Measurements from ENCODE around the gene GALNT13. TPM values are rescaled to one million over a fixed set of nuclear protein-coding genes. Genes with fewer than 3 reads are reported as not detected.

The GALNT13 gene
- total and polyA plus RNA-seq, 12 donors, result 0.54 to 11.8 (median 3.1) TPM; not detected in 1

DNA sequence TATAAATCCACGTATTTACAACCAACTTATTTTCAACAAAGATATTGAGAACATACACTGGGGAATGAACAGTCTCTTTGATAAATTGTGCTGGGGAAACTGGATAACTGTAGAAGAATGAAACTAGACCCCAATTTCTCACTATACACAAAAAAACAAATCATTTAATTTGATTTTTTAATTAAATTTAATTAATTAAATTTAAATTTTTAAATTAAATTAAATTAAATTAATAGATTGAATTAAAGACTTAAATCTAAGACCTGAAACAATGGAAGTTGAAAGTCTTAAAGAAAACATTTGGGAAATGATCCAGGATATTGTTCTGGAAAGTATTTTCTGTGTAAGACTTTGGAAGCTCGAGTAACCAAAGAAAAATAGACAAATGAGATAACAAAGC is 301.4 kb downstream of the GALNT13 start:
- Histone ChIP-seq H3K27ac (no peak overlapping the region), H3K9me3 (replicated peaks in 1 of 3) (no peaks in the 10 kb centered on the region), H3K27me3 (no peaks in the 10 kb centered on the region), H3K36me3 (replicated peaks in 1 of 2) (no peaks in the 10 kb centered on the region), H3K4me3 (no peak overlapping the region), H3K4me1 (replicated peaks in 1 of 2) (no peaks in the 10 kb centered on the region)
- DNase-seq, result no peak
- TF ChIP-seq, protein P1, sequence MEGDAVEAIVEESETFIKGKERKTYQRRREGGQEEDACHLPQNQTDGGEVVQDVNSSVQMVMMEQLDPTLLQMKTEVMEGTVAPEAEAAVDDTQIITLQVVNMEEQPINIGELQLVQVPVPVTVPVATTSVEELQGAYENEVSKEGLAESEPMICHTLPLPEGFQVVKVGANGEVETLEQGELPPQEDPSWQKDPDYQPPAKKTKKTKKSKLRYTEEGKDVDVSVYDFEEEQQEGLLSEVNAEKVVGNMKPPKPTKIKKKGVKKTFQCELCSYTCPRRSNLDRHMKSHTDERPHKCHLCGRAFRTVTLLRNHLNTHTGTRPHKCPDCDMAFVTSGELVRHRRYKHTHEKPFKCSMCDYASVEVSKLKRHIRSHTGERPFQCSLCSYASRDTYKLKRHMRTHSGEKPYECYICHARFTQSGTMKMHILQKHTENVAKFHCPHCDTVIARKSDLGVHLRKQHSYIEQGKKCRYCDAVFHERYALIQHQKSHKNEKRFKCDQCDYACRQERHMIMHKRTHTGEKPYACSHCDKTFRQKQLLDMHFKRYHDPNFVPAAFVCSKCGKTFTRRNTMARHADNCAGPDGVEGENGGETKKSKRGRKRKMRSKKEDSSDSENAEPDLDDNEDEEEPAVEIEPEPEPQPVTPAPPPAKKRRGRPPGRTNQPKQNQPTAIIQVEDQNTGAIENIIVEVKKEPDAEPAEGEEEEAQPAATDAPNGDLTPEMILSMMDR (IDR thresholded peaks at IDR 0.05), result no peak
- no peak for TF ChIP-seq POLR2A (IDR thresholded peaks at IDR 0.05)
- intact Hi-C loops (cut with DNase I), result no loop called here
- 42 to 63% (median 55%) methylated on average over 2 of the region's 2 CpGs for WGBS, 4 donors

DNA sequence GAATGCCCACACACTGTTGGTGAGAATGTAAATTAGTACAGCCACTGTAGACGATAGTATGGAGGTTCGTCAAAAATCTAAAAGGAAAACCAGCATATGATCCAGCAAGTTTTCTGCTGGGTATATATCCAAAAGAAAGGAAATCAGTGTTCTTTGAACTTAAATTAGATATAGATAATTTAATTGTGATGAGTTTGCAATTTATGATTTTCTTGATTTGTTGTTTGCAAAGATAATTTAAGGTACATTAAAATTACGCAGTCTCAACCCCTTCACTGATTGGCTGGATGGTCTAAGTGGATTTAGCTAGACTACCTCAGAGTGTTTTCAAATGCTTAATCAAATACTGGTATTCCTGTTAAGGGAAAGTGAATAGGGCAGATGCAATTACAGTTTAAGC is 302.2 kb downstream of the GALNT13 start:
- Histone ChIP-seq H3K9me3 (replicated peaks in 1 of 3) (no peaks in the 10 kb centered on the region), H3K36me3 (replicated peaks in 1 of 2) (no peaks in the 10 kb centered on the region), H3K27me3 (no peaks in the 10 kb centered on the region), H3K4me1 (replicated peaks in 1 of 2) (no peaks in the 10 kb centered on the region), H3K27ac (no peak overlapping the region), H3K4me3 (no peak overlapping the region)
- no peak for DNase-seq
- no peak for TF ChIP-seq POLR2A (IDR thresholded peaks at IDR 0.05)
- TF ChIP-seq, protein P1 (IDR thresholded peaks at IDR 0.05), result no peak
- intact Hi-C loops (cut with DNase I), result no loop called here
- WGBS, 4 donors, result 83 to 88% (median 87%) methylated on average over 3 of the region's 3 CpGs

DNA sequence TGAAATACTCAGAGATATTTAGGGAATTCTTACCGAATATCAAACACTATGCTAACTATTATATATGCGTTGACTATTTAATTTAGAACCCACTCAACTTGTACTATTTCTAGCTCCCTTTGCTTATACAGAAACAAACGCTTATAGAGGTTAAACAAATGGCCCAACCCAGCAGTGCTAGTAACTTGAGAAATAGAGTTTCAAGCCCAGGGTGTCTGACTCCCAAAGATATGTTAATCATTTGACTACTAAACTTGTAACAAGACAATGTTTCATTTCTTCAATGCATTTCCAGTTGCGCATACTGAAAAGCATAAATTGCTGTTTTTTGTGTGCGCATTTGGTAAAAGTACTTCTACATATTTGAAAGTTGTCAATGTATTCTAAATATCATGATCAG is 310.3 kb downstream of the GALNT13 start:
- 89 to 90% (median 90%) methylated on average over 5 of the region's 5 CpGs for WGBS, 4 donors
- no peak for DNase-seq
- Histone ChIP-seq H3K9me3 (replicated peaks in 1 of 3) (peaks cover 0 to 7% (median 0%) of the 10 kb centered on the region in 3 donors), H3K27me3 (no peaks in the 10 kb centered on the region), H3K36me3 (replicated peaks in 1 of 2) (no peaks in the 10 kb centered on the region), H3K27ac (no peak overlapping the region), H3K4me1 (replicated peaks in 1 of 2) (no peaks in the 10 kb centered on the region), H3K4me3 (no peak overlapping the region)
- TF ChIP-seq, protein P1 (IDR thresholded peaks at IDR 0.05), result no peak
- no peak for TF ChIP-seq POLR2A (IDR thresholded peaks at IDR 0.05)
- intact Hi-C loops (cut with DNase I), result no loop called here

DNA sequence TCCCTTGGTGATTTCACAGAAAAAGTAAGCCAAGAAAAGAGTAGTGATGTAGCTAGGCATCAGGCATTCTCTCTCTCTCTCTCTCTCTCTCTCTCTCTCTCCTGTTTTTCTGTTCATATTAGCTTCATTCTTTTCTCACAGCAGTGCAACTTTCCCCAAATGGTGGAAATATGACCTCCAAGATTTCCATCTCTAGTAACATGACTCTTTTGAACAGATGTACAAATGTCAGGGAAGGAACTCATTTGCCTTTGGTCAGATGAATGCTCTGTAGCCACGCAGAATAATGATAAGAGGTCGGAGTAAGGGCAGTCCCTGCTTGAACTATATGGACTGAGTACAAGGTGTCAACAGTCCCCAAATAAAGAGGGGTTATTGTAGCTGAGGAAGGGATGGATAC is 316.2 kb downstream of the GALNT13 start:
- peaks cover 0 to 7% (median 0%) of the 10 kb centered on the region in 3 donors for H3K9me3 ChIP-seq (replicated peaks in 1 of 3)
- no peak overlapping the region for H3K4me3 ChIP-seq
- H3K4me1 ChIP-seq (replicated peaks in 1 of 2), result no peaks in the 10 kb centered on the region
- no peaks in the 10 kb centered on the region for H3K36me3 ChIP-seq (replicated peaks in 1 of 2)
- no peak for DNase-seq
- no peak for TF ChIP-seq POLR2A (IDR thresholded peaks at IDR 0.05)
- TF ChIP-seq, protein P1 (IDR thresholded peaks at IDR 0.05), result no peak
- no peaks in the 10 kb centered on the region for H3K27me3 ChIP-seq
- no peak overlapping the region for H3K27ac ChIP-seq
- intact Hi-C loops (cut with DNase I), result no loop called here
- 52 to 70% (median 58%) methylated on average over 2 of the region's 2 CpGs for WGBS, 4 donors

Measured in adrenal gland (tissue), 12 donors.